Measurements from ENCODE around the gene VAV2.

Gene VAV2

GRCh38 chr9:133971981-133972941 lies 19.9 kb downstream of the VAV2 start:
- TF ChIP-seq CTCF (IDR thresholded peaks at IDR 0.05; ENCODE audit: low read depth, low read length, missing control alignments) = no peak
- H3K4me3 ChIP-seq (replicated peaks; ENCODE audit: low read depth, low read length) = no peak overlapping the region
- no peak for DNase-seq (ENCODE audit: extremely low read depth, low read depth)

GRCh38 chr9:133971121-133971951 lies 20.8 kb downstream of the VAV2 start:
- TF ChIP-seq CTCF (IDR thresholded peaks at IDR 0.05; ENCODE audit: low read depth, low read length, missing control alignments) = no peak
- no peak for DNase-seq (ENCODE audit: extremely low read depth, low read depth)
- H3K4me3 ChIP-seq (replicated peaks; ENCODE audit: low read depth, low read length) = no peak overlapping the region

GRCh38 chr9:133970581-133971058 lies 21.5 kb downstream of the VAV2 start:
- no peak for TF ChIP-seq CTCF (IDR thresholded peaks at IDR 0.05; ENCODE audit: low read depth, low read length, missing control alignments)
- H3K4me3 ChIP-seq (replicated peaks; ENCODE audit: low read depth, low read length) = no peak overlapping the region
- no peak for DNase-seq (ENCODE audit: extremely low read depth, low read depth)

- TF ChIP-seq CTCF (IDR thresholded peaks at IDR 0.05; ENCODE audit: low read depth, low read length, missing control alignments) = no peak
- DNase-seq (ENCODE audit: extremely low read depth, low read depth) = no peak
Observed at GRCh38 chr9:133969681-133970580, 22.2 kb downstream of the VAV2 start.

GRCh38 chr9:133968966-133969617 lies 23.0 kb downstream of the VAV2 start:
- no peak for TF ChIP-seq CTCF (IDR thresholded peaks at IDR 0.05; ENCODE audit: low read depth, low read length, missing control alignments)
- H3K4me3 ChIP-seq (replicated peaks; ENCODE audit: low read depth, low read length) = no peak overlapping the region
- no peak for DNase-seq (ENCODE audit: extremely low read depth, low read depth)

More at GRCh38 chr9:133969681-133970580, 22.2 kb downstream of the VAV2 start:
- no peak overlapping the region for H3K4me3 ChIP-seq (replicated peaks; ENCODE audit: low read depth, low read length)
